Tibial artery (tissue), 4 donors: ENCODE results near the gene TEKT3.

Source experiments
- DNase-seq, 2 donors: peaks; one replicate each; pipeline ENCODE4 v3.0.0-alpha.2; 2019
- H3K27ac ChIP-seq, 2 donors: fragments of 200-600 bp; sonication (generic) in 1 of 2; 1 replicate in 1 of 2; 2 replicates in 1 of 2; pipeline ENCODE4 v1.5.1; 2018 to 2019; ENCODE audit warnings: mild to moderate bottlenecking in 1 of 2
- H3K27me3 ChIP-seq, 2 donors: fragments of 200-600 bp; sonication (generic) in 1 of 2; one replicate each; pipeline versions ENCODE4 v1.5.1 to v1.6.0; 2016 to 2019
- H3K36me3 ChIP-seq, 3 donors: fragments of 200-600 bp; sonication (generic) in 2 of 3; one replicate each; pipeline ENCODE4 v1.5.1; 2016 to 2019; ENCODE audit warnings: mild to moderate bottlenecking in 2 of 3
- H3K4me1 ChIP-seq, 4 donors: fragments of 200-600 bp; sonication (generic) in 2 of 4; 1 replicate in 3 of 4; 2 replicates in 1 of 4; pipeline ENCODE4 v1.5.1; 2016 to 2019
- H3K4me3 ChIP-seq, 2 donors: fragments of 200-600 bp; sonication (generic) in 1 of 2; 1 replicate in 1 of 2; 2 replicates in 1 of 2; pipeline ENCODE4 v1.5.1; 2018 to 2019; ENCODE audit warnings: mild to moderate bottlenecking in 2 of 2
- H3K9me3 ChIP-seq, 3 donors: fragments of 200-600 bp; sonication (generic) in 1 of 3; one replicate each; pipeline ENCODE4 v1.5.1; 2016 to 2019
- intact Hi-C: fragments of 100-400 bp; cut with DNase I; formaldehyde crosslinking; loops from one replicate; pipeline ENCODE4 v1.15.0; 2023; ENCODE audit warnings: low total_unique reads
- TF ChIP-seq, protein P1 (sequence below), 2 experiments: fragments of 200-600 bp in 1 of 2; fragments of 450-650 bp in 1 of 2; IDR thresholded peaks; one replicate each; pipeline ENCODE4 v1.5.1; 2017 to 2019; ENCODE audit warnings: antibody characterized with exemption in 2 of 2, mild to moderate bottlenecking in 1 of 2, moderate library complexity in 1 of 2

TEKT3 gene

DNA sequence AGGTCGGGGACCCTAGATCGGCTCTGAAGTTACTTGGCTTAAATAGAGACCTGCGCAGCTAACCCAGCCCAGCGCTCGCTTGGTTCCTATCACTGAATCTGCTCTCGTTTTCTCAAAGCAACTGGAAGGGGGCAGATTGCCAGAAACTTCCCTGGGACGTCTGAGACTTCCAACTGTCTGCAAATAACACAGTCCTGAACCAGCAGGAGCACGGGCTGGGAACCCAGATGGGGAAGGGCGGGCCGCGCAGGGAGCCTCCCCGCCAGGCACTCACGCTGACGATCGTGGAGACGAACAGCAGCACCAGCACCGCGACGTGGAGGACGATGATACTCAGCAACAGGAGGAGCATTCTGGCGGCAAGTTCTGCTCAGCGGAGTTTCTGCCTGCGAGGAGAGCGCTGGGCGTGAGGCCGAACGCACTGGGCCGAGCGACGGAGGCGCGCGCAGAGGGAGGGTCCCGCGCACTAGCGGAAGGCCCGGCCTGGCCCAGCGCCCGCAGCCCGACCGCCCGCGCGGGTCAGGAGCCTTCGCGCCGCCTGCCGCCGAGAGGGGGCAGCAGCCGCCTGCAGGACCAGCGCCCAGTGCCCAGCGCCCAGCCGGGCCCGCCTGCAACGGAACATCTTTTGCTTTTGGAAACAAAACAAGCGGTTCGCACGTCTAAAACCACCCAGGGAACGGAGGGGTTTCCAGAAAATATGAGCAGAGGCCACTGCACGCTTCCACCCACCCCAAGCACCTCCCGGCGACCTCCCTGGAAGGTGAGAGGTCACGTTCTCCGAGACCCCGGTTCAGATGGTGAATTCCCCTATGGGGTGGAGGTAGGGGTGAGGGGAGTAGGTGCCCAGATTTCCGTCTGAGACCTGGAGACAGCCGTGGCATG lies 80.8 kb downstream of the TEKT3 start:
- peak overlapping the region; percentile 98 to 99 for H3K27ac ChIP-seq
- no peaks in the 10 kb centered on the region for H3K27me3 ChIP-seq
- TF ChIP-seq, protein P1, sequence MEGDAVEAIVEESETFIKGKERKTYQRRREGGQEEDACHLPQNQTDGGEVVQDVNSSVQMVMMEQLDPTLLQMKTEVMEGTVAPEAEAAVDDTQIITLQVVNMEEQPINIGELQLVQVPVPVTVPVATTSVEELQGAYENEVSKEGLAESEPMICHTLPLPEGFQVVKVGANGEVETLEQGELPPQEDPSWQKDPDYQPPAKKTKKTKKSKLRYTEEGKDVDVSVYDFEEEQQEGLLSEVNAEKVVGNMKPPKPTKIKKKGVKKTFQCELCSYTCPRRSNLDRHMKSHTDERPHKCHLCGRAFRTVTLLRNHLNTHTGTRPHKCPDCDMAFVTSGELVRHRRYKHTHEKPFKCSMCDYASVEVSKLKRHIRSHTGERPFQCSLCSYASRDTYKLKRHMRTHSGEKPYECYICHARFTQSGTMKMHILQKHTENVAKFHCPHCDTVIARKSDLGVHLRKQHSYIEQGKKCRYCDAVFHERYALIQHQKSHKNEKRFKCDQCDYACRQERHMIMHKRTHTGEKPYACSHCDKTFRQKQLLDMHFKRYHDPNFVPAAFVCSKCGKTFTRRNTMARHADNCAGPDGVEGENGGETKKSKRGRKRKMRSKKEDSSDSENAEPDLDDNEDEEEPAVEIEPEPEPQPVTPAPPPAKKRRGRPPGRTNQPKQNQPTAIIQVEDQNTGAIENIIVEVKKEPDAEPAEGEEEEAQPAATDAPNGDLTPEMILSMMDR (IDR thresholded peaks at IDR 0.05): peak; percentile 85 to 94
- H3K9me3 ChIP-seq: no peaks in the 10 kb centered on the region
- peak overlapping the region; percentile 74 to 88 for H3K4me3 ChIP-seq
- DNase-seq: peak; percentile 87 to 94
- intact Hi-C loops: loop anchor here (1.0 to 5.0 kb wide), 2 partner anchors 243 to 737 kb away; partner anchors contain the start of genes TTC19 and ZSWIM7
- peaks cover 0 to 50% (median 46%) of the 10 kb centered on the region in 4 donors for H3K4me1 ChIP-seq
- H3K36me3 ChIP-seq: peaks cover 23 to 35% (median 25%) of the 10 kb centered on the region in 3 donors

DNA sequence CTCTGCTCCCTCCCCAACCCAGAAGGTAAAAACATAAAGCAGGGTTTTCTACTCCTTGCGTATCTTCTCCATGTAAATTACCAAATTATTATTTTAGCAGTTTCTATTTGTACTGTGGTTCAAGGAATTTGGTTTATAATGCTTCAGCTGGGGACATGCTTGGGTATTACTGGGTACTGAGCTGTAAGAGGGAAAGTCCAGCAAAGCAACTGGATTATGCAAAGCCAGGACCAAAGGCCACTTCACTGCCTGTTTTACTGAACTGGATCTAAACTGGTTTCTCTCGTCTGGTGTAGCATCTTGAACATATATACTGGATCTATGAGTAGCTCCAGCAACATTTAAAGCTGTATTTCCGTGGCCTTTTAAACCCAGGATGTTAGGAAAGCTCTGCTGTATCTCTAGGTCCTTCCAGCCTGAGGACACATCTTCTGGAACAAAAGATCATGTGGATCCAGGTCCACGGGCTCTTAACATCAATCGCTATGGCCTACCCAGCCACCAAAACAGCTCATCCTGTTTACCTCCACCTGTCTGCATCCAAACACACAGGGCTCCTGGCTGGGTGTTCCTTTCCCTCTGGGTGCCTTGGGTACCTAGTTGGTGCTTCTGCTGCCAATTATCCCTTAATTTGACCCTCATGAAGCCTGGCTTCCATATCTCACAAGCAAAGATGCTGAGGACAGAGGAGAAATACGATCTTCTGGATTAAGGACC lies 83.4 kb downstream of the TEKT3 start:
- Histone ChIP-seq H3K4me3 (peak overlapping the region in 1 of 2 donors; percentile 74), H3K9me3 (no peaks in the 10 kb centered on the region), H3K36me3 (peaks cover 50 to 58% (median 52%) of the 10 kb centered on the region in 3 donors), H3K27me3 (no peaks in the 10 kb centered on the region), H3K27ac (peak overlapping the region; percentile 98 to 99), H3K4me1 (peaks cover 0 to 71% (median 50%) of the 10 kb centered on the region in 4 donors)
- no peak for DNase-seq
- TF ChIP-seq, protein P1 (IDR thresholded peaks at IDR 0.05): no peak
- intact Hi-C loops: no loop called here

DNA sequence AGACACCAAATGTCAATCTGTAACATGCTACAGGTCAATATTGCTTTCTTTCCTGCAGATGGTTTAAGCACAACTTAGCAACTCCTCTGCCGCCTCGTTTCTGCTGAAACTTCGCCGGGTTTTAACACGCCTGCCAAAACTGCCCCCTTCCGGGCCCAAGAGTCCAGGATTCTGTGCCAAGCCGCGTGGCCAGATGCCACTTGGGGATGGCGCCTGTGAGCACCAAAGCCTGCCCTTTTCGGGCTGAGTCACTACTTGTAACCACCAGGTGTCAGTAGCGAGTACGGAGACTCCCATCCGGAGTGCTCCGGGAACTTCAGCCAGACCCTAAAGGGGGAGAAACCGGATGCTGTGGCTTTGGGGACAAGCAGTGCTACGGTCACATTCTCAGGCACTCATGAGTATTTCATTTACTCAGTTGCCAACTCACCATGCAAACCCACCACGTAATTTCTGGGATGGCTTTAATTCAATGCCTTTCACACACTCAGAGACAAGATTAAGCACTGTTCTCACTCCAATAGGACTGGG lies 84.1 kb downstream of the TEKT3 start:
- Histone ChIP-seq H3K27me3 (no peaks in the 10 kb centered on the region), H3K36me3 (peaks cover 56 to 64% (median 58%) of the 10 kb centered on the region in 3 donors), H3K9me3 (no peaks in the 10 kb centered on the region), H3K4me3 (peak overlapping the region; percentile 25 to 74), H3K4me1 (peaks cover 0 to 77% (median 53%) of the 10 kb centered on the region in 4 donors), H3K27ac (peak overlapping the region; percentile 98 to 99)
- intact Hi-C loops: no loop called here
- peak; percentile 81 to 93 for DNase-seq
- TF ChIP-seq, protein P1 (IDR thresholded peaks at IDR 0.05): peak; percentile 84 to 93

DNA sequence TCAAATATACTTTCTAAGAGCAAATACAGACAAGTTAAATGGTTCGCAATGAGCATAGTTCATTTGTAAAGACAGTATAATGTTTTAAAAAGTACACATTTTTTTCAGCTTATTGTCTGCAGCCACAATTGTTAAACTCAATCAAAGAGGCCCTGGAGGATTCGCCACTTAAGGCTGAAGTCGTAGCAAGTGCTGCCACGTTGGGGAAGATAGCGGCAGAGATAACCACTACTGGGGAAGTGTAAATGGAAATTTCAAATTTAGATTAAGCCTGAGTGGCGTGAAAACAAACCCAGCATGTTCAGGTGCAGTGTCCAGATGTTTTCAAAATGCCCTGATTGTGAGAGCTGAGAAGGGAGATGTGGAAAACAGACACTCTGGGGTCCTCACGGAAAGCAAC lies 84.7 kb downstream of the TEKT3 start:
- peaks cover 62 to 70% (median 62%) of the 10 kb centered on the region in 3 donors for H3K36me3 ChIP-seq
- TF ChIP-seq, protein P1 (IDR thresholded peaks at IDR 0.05): no peak
- H3K9me3 ChIP-seq: no peaks in the 10 kb centered on the region
- no peak for DNase-seq
- peaks cover 0 to 83% (median 57%) of the 10 kb centered on the region in 4 donors for H3K4me1 ChIP-seq
- intact Hi-C loops: no loop called here
- H3K27ac ChIP-seq: peak overlapping the region in 1 of 2 donors; percentile 99
- no peaks in the 10 kb centered on the region for H3K27me3 ChIP-seq
- H3K4me3 ChIP-seq: peak overlapping the region; percentile 25 to 74

DNA sequence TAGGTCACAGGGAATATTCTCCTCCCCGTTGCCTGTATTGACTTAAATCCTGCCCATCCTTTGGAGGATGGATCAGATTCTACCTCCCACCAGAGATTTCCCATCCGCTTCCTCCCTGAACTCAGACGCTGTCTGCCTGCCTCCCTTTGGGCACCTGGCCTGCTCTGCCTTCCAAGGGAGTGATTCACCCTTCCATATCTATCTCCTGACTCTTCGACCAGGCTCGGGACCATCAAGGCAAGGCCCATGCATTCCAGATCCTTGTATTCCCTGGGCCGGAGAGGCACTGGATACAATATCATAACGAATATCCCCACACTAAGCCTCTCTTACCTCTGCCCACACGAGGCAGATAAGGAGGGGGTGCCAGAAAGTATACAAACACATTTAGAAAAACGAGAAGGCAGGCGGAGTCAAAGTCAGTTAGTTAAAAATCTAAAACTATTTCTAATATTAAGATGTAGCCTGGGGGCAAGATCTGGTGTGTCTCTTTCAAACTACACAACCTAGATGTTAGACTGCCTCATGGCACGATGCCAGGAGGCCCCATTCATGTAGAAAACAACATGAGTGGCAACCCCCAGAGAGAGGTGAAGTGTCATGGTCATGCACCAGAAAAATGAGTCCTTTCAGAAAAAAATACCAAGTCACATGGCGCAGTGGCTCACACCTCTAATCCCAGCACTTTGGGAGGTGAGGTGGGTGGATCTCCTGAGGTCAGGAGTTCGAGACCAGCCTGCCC lies 85.5 kb downstream of the TEKT3 start:
- peaks cover 70 to 75% (median 70%) of the 10 kb centered on the region in 3 donors for H3K36me3 ChIP-seq

More for the DNA sequence above, 85.5 kb downstream of the TEKT3 start:
- H3K27ac ChIP-seq: peak overlapping the region; percentile 8 to 27
- H3K27me3 ChIP-seq: no peaks in the 10 kb centered on the region
- H3K4me1 ChIP-seq: peaks cover 0 to 91% (median 62%) of the 10 kb centered on the region in 4 donors
- H3K4me3 ChIP-seq: no peak overlapping the region
- intact Hi-C loops: no loop called here
- no peak for DNase-seq
- TF ChIP-seq, protein P1 (IDR thresholded peaks at IDR 0.05): no peak
- H3K9me3 ChIP-seq: no peaks in the 10 kb centered on the region
